ENCODE data around the gene KRTAP24-1.

KRTAP24-1 gene

GRCh38 chr21:30269803-30270530, 12.8 kb downstream of the KRTAP24-1 start:
- Histone ChIP-seq H3K27me3 (ENCODE audit: control insufficient read depth in 1 of 2, insufficient read depth in 2 of 2, low read length in 2 of 2) (no peaks in the 10 kb centered on the region), H3K9me3 (ENCODE audit: control insufficient read depth in 2 of 2, low read length in 2 of 2) (no peaks in the 10 kb centered on the region), H3K4me1 (ENCODE audit: control insufficient read depth, insufficient read depth, low read length) (no peaks in the 10 kb centered on the region), H3K9ac (ENCODE audit: low read length in 2 of 2) (no peak overlapping the region), H3K27ac (ENCODE audit: low read length) (no peak overlapping the region), H3K36me3 (ENCODE audit: control insufficient read depth in 2 of 2, insufficient read depth in 2 of 2, low read length in 2 of 2) (no peaks in the 10 kb centered on the region), H3K4me3 (ENCODE audit: low read length in 2 of 2) (no peak overlapping the region)

- Histone ChIP-seq H3K27ac (ENCODE audit: low read length) (no peak overlapping the region), H3K9ac (ENCODE audit: low read length in 2 of 2) (no peak overlapping the region), H3K27me3 (ENCODE audit: control insufficient read depth in 1 of 2, insufficient read depth in 2 of 2, low read length in 2 of 2) (no peaks in the 10 kb centered on the region), H3K9me3 (ENCODE audit: control insufficient read depth in 2 of 2, low read length in 2 of 2) (no peaks in the 10 kb centered on the region), H3K4me3 (ENCODE audit: low read length in 2 of 2) (no peak overlapping the region), H3K36me3 (ENCODE audit: control insufficient read depth in 2 of 2, insufficient read depth in 2 of 2, low read length in 2 of 2) (no peaks in the 10 kb centered on the region), H3K4me1 (ENCODE audit: control insufficient read depth, insufficient read depth, low read length) (no peaks in the 10 kb centered on the region)
Observed at GRCh38 chr21:30268608-30269197, 14.0 kb downstream of the KRTAP24-1 start.

DNA sequence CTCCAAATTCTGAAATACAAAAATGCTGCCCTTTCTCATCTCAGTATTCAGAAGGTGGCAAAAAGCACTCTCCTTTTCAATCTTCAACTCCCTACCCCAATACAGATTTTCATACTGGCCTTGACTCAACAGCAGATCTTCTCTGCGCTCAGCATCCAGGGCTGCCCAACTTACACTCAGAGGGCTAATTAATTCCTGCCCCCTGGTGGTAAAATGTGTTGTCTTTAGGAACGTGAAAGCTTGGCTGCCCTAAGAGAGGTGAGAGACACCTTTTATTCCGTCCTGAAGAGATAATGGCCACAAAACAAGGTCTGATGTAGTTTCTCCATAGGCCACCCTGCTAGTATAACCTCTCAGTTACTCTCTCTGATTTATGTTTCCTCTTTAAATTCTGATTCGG, 25.0 kb downstream of the KRTAP24-1 start:
- Histone ChIP-seq H3K9me3 (ENCODE audit: control insufficient read depth in 2 of 2, low read length in 2 of 2) (no peaks in the 10 kb centered on the region), H3K36me3 (ENCODE audit: control insufficient read depth in 2 of 2, insufficient read depth in 2 of 2, low read length in 2 of 2) (no peaks in the 10 kb centered on the region), H3K4me3 (ENCODE audit: low read length in 2 of 2) (no peak overlapping the region), H3K4me1 (ENCODE audit: control insufficient read depth, insufficient read depth, low read length) (no peaks in the 10 kb centered on the region), H3K27me3 (ENCODE audit: control insufficient read depth in 1 of 2, insufficient read depth in 2 of 2, low read length in 2 of 2) (no peaks in the 10 kb centered on the region), H3K27ac (ENCODE audit: low read length) (no peak overlapping the region), H3K9ac (ENCODE audit: low read length in 2 of 2) (no peak overlapping the region)

GRCh38 chr21:30256100-30256499, 26.6 kb downstream of the KRTAP24-1 start:
- no peak overlapping the region for H3K27ac ChIP-seq (ENCODE audit: low read length)
- H3K9ac ChIP-seq (ENCODE audit: low read length in 2 of 2) = no peak overlapping the region
- H3K9me3 ChIP-seq (ENCODE audit: control insufficient read depth in 2 of 2, low read length in 2 of 2) = no peaks in the 10 kb centered on the region
- H3K36me3 ChIP-seq (ENCODE audit: control insufficient read depth in 2 of 2, insufficient read depth in 2 of 2, low read length in 2 of 2) = no peaks in the 10 kb centered on the region
- H3K4me3 ChIP-seq (ENCODE audit: low read length in 2 of 2) = no peak overlapping the region
- no peaks in the 10 kb centered on the region for H3K27me3 ChIP-seq (ENCODE audit: control insufficient read depth in 1 of 2, insufficient read depth in 2 of 2, low read length in 2 of 2)
- no peaks in the 10 kb centered on the region for H3K4me1 ChIP-seq (ENCODE audit: control insufficient read depth, insufficient read depth, low read length)

- Histone ChIP-seq H3K9ac (ENCODE audit: low read length in 2 of 2) (no peak overlapping the region), H3K27ac (ENCODE audit: low read length) (no peak overlapping the region), H3K9me3 (ENCODE audit: control insufficient read depth in 2 of 2, low read length in 2 of 2) (no peaks in the 10 kb centered on the region), H3K4me3 (ENCODE audit: low read length in 2 of 2) (no peak overlapping the region), H3K36me3 (ENCODE audit: control insufficient read depth in 2 of 2, insufficient read depth in 2 of 2, low read length in 2 of 2) (no peaks in the 10 kb centered on the region), H3K4me1 (ENCODE audit: control insufficient read depth, insufficient read depth, low read length) (no peaks in the 10 kb centered on the region), H3K27me3 (ENCODE audit: control insufficient read depth in 1 of 2, insufficient read depth in 2 of 2, low read length in 2 of 2) (no peaks in the 10 kb centered on the region)
Observed at GRCh38 chr21:30255679-30256078, 27.1 kb downstream of the KRTAP24-1 start.

DNA sequence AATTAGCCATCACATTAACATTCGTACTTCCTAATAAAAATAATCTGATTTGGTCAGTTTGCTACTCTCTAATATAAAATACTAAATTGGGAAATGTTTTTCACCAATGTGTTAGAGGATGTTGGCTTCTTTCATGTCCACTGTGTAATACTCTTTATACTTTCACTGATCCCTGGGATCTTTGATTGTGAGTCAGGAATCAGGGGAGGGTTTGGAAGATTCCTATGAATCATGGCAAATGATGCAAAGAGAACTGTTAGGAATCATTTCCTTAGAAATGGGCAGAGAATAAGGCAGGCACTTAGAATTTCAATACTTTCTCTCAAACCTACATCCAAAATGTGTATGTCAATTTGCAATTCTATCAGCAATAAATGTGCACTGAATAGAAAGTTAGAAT, 31.0 kb downstream of the KRTAP24-1 start:
- Histone ChIP-seq H3K27me3 (ENCODE audit: control insufficient read depth in 1 of 2, insufficient read depth in 2 of 2, low read length in 2 of 2) (no peaks in the 10 kb centered on the region), H3K9ac (ENCODE audit: low read length in 2 of 2) (no peak overlapping the region), H3K36me3 (ENCODE audit: control insufficient read depth in 2 of 2, insufficient read depth in 2 of 2, low read length in 2 of 2) (no peaks in the 10 kb centered on the region)

DNA sequence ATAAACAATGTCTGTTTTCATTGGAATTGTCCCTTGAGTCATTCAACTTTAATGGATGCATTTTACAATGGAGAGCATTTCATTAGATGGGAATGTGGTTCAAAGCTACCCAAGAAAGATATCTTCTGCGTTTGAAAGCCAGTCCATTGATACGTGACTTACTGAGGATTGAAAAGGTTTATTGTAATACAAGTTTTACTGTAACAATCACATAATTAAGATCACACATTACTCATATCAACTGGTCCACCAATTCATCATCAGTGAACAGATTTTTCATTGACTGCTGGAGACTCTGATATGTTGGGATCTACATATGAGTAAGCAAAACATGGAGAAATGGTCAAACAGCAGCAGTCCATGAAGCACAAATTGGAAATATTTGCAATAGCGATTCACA, 32.8 kb downstream of the KRTAP24-1 start:
- Histone ChIP-seq H3K9me3 (ENCODE audit: control insufficient read depth in 2 of 2, low read length in 2 of 2) (no peaks in the 10 kb centered on the region), H3K4me3 (ENCODE audit: low read length in 2 of 2) (no peak overlapping the region), H3K36me3 (ENCODE audit: control insufficient read depth in 2 of 2, insufficient read depth in 2 of 2, low read length in 2 of 2) (no peaks in the 10 kb centered on the region), H3K9ac (ENCODE audit: low read length in 2 of 2) (no peak overlapping the region), H3K27me3 (ENCODE audit: control insufficient read depth in 1 of 2, insufficient read depth in 2 of 2, low read length in 2 of 2) (no peaks in the 10 kb centered on the region), H3K27ac (ENCODE audit: low read length) (no peak overlapping the region), H3K4me1 (ENCODE audit: control insufficient read depth, insufficient read depth, low read length) (no peaks in the 10 kb centered on the region)

More for the DNA sequence above, 31.0 kb downstream of the KRTAP24-1 start:
- Histone ChIP-seq H3K4me3 (ENCODE audit: low read length in 2 of 2) (no peak overlapping the region), H3K4me1 (ENCODE audit: control insufficient read depth, insufficient read depth, low read length) (no peaks in the 10 kb centered on the region), H3K27ac (ENCODE audit: low read length) (no peak overlapping the region), H3K9me3 (ENCODE audit: control insufficient read depth in 2 of 2, low read length in 2 of 2) (no peaks in the 10 kb centered on the region)

DNA sequence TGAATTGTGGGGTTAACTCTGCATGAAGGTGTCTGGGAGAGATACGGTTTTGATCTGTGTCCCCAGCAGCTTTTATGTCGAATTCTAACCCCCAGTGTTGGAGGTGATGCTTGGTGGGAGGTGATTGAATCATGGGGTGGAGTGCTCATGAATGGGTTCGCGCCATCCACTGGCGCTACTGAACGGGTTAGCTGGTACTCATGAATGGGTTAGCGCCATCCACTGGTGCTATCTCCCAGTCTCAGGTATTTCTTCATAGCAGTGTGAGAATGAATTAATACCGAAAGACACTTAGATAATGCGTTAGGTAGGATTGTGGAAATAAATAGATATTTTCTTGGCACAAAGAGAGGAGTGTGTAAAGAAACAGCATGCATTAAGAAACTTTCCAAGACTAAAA, 33.9 kb downstream of the KRTAP24-1 start:
- Histone ChIP-seq H3K9ac (ENCODE audit: low read length in 2 of 2) (no peak overlapping the region), H3K36me3 (ENCODE audit: control insufficient read depth in 2 of 2, insufficient read depth in 2 of 2, low read length in 2 of 2) (no peaks in the 10 kb centered on the region)

GRCh38 chr21:30245061-30245460, 37.7 kb downstream of the KRTAP24-1 start:
- Histone ChIP-seq H3K9me3 (ENCODE audit: control insufficient read depth in 2 of 2, low read length in 2 of 2) (no peaks in the 10 kb centered on the region), H3K4me1 (ENCODE audit: control insufficient read depth, insufficient read depth, low read length) (no peaks in the 10 kb centered on the region), H3K36me3 (ENCODE audit: control insufficient read depth in 2 of 2, insufficient read depth in 2 of 2, low read length in 2 of 2) (no peaks in the 10 kb centered on the region), H3K27me3 (ENCODE audit: control insufficient read depth in 1 of 2, insufficient read depth in 2 of 2, low read length in 2 of 2) (no peaks in the 10 kb centered on the region), H3K27ac (ENCODE audit: low read length) (no peak overlapping the region), H3K9ac (ENCODE audit: low read length in 2 of 2) (no peak overlapping the region), H3K4me3 (ENCODE audit: low read length in 2 of 2) (no peak overlapping the region)

More for the DNA sequence above, 33.9 kb downstream of the KRTAP24-1 start:
- Histone ChIP-seq H3K4me3 (ENCODE audit: low read length in 2 of 2) (no peak overlapping the region), H3K9me3 (ENCODE audit: control insufficient read depth in 2 of 2, low read length in 2 of 2) (no peaks in the 10 kb centered on the region), H3K27me3 (ENCODE audit: control insufficient read depth in 1 of 2, insufficient read depth in 2 of 2, low read length in 2 of 2) (no peaks in the 10 kb centered on the region), H3K4me1 (ENCODE audit: control insufficient read depth, insufficient read depth, low read length) (no peaks in the 10 kb centered on the region), H3K27ac (ENCODE audit: low read length) (no peak overlapping the region)

DNA sequence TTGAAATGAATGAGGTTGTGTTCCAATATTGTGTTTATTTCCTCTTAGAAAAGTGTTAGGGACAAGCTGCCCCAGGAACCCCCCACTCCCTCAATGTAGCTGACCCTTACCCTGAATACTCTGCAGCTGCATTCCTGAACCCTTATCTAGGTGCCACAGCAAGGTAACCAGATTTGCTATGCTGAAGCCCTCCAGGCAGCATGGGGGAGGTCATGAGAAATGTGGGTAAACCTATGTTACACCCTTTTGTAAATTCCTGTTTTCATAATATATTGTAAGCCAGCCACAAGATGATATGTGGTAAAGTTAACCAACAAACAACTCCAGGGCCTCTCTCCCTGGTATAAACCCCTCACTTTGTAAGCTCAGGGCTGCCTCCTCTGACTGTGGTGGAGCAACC, 39.1 kb downstream of the KRTAP24-1 start:
- H3K36me3 ChIP-seq (ENCODE audit: control insufficient read depth in 2 of 2, insufficient read depth in 2 of 2, low read length in 2 of 2) = no peaks in the 10 kb centered on the region
- no peak overlapping the region for H3K9ac ChIP-seq (ENCODE audit: low read length in 2 of 2)
- H3K9me3 ChIP-seq (ENCODE audit: control insufficient read depth in 2 of 2, low read length in 2 of 2) = no peaks in the 10 kb centered on the region
- H3K4me1 ChIP-seq (ENCODE audit: control insufficient read depth, insufficient read depth, low read length) = no peaks in the 10 kb centered on the region
- H3K27ac ChIP-seq (ENCODE audit: low read length) = no peak overlapping the region
- no peaks in the 10 kb centered on the region for H3K27me3 ChIP-seq (ENCODE audit: control insufficient read depth in 1 of 2, insufficient read depth in 2 of 2, low read length in 2 of 2)
- H3K4me3 ChIP-seq (ENCODE audit: low read length in 2 of 2) = no peak overlapping the region

GRCh38 chr21:30240661-30241060, 42.1 kb downstream of the KRTAP24-1 start:
- Histone ChIP-seq H3K27me3 (ENCODE audit: control insufficient read depth in 1 of 2, insufficient read depth in 2 of 2, low read length in 2 of 2) (no peaks in the 10 kb centered on the region), H3K36me3 (ENCODE audit: control insufficient read depth in 2 of 2, insufficient read depth in 2 of 2, low read length in 2 of 2) (no peaks in the 10 kb centered on the region), H3K9ac (ENCODE audit: low read length in 2 of 2) (no peak overlapping the region), H3K4me3 (ENCODE audit: low read length in 2 of 2) (no peak overlapping the region), H3K9me3 (ENCODE audit: control insufficient read depth in 2 of 2, low read length in 2 of 2) (no peaks in the 10 kb centered on the region), H3K4me1 (ENCODE audit: control insufficient read depth, insufficient read depth, low read length) (no peaks in the 10 kb centered on the region), H3K27ac (ENCODE audit: low read length) (no peak overlapping the region)
